Endothelial cell of hepatic sinusoid (primary cell): ENCODE results near the gene CSTF1.

Source experiments
- in situ Hi-C: cut with HindIII; loops from 2 replicates; pipeline ENCODE4 v1.10.0; 2017; ENCODE audit warnings: low sequenced_read_pairs

Gene CSTF1

DNA sequence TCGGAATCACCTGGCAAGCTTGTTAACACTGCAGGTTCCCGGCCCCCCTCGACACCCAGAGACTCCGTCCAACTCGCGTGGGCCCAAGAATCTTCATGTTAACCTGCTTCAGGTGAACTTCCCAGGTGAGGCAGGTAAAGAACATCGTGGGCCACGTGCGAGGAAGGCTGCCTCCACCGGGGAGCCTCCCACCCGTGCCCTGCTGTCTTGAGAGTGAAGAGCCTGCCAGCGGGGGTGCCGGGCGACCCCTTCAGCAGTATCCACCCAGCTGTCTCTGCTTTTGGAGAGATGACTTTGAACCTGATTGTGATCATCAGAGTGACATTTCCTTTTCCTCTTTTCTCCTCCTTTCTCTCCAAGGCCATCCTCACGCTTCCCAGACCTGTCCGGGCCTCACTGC is 53.1 kb downstream of the CSTF1 start:
- in situ Hi-C loops: no loop called here

DNA sequence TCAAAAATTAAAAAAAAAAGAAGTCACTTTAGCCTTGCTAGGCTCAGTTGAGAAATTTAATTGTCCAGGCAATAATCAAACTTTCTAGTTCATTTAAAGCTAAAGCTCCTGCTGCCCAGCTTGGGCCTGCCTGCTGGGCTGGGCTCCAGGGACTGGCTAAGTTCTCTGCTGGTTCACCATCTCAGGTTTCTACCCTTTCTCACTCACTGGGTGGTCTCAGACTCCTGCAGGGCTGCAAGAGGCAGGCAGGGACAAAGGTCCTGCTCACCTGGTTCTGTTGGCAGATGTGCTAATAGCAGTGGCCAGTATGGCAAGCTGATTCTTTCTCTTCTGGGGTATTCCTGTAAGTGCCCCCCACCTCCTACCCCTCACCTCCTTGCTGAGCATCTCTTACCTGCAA is 54.8 kb downstream of the CSTF1 start:
- in situ Hi-C loops: no loop called here

DNA sequence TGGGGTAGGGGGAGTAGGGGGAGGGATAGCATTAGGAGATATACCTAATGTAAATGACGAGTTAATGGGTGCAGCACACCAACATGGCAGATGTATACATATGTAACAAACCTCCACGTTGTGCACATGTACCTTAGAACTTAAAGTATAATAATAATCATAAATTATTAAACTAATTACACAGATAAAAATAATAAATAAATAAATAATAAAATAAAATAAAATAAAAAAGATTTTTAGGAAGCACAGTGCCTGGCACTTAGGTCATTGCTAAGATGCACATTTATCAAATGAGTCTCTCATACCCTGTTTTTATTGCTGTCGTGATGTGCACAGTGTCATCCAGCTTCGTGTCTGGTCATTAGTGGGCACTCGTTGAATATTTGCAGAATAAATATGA is 57.0 kb downstream of the CSTF1 start:
- in situ Hi-C loops: no loop called here

DNA sequence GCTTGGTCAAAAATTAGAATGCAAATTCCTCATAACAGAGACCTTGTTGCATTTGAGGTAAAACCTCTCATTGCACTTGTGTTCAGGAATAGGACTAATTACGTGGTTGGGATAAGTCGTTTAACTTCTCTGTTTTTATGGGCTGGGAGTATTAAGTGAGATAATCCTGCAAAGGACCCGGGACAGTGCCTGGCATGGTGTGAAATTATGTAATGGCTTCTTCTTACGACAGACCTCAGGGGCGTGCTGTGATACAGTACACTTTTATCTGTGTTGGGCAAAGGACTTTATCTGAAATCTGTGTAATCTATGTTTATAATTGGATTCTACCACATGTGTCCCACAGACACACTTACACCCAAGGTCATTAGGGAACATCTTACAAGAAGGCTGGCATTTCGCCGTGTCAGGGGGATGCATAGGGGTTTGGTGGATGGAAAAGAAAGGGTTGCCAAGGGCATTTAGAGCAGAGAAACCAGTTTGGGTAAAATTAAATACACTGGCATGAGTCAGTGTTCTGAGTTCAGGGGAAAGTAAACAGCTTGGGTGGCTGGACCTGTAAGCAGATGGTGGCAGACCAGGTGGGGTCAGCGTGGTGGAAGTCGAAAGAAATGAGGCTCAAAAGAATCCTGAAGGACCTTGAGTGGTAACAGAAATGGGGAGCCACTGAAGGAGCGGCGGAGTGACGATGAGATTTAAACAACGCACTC is 58.8 kb downstream of the CSTF1 start:
- in situ Hi-C loops: loop anchor here (5.0 kb wide), 1 partner anchor 49 kb away; no protein-coding TSS in a partner anchor

DNA sequence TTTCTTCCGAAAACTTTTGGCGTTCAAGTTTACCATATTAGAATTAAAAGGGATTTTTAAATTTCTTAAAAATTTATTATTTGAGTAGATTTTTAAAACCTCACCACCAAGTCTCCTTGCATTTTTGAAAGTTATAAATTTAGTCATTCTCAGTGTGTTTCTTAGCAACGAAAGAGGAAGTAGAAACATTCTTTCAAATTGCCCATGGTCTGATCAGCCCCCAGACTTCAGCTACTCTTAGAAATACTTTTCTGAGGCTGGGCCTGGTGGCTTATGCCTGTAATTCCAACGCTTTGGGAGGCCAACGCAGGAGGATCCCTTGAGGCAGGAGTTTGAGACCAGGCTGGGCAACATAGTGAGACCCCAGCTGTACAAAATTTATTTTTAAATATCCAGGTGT is 60.9 kb downstream of the CSTF1 start:
- in situ Hi-C loops: loop anchor here (5.0 kb wide), 1 partner anchor 51 kb away; no protein-coding TSS in a partner anchor

DNA sequence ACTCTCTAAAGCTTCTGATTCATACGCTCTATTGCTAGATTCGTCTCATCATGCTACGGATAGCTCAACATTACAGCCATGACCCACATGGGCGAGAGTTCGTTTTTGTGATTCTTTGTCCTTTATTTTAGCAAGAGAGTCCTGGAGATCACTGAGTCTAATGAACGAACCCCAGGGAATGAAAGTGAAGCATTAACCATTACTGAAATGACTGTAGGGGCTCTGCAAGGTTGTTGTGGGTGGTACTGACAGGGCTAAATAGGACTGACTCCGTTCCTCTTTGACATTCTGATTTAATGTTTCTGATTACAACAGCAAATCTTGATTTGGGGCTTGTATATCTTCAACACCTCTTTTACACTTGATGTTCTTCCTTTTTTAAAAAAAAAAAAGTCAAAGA is 62.3 kb downstream of the CSTF1 start:
- in situ Hi-C loops: loop anchor here (5.0 kb wide), 1 partner anchor 52 kb away; no protein-coding TSS in a partner anchor
